ENCODE data around the gene YIF1A. TPM values are rescaled to one million over a fixed set of nuclear protein-coding genes. Genes with fewer than 3 reads are reported as not detected.

YIF1A gene
- total RNA-seq, result 172 and 188 TPM in 2 replicates

GRCh38 chr11:66288671-66289547 is at the start of gene YIF1A:
Gene YIF1A (minus strand): TSS chr11:66289143. CDS start chr11:66288985, 158 bp downstream.

GRCh38 chr11:66336234-66337102 is 47.5 kb upstream of the YIF1A start, which contains the start of gene RIN1:
Gene RIN1 (minus strand): TSS chr11:66336434. CDS start chr11:66336402, 32 bp downstream.

DNA sequence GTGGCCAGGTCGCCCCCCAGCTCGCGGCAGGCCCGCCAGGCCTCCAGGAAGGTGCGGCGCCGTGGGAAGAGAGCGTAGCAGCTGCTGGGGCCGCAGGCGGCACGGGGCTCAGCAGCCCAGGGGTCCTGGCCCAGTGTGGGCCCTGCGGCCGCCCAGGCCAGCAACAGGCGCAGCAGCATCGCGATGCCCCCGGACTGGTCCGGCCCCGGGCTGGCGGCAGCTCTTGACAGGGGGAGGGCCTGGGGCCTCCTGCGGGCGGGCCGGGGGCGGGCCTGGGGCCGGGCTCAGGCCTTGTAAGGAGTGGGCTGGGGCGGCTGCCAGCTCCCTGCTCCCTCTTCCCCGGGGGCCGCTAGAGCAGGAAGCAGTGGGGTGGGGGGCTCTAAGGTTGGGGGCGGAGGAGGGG is 27.9 kb upstream of the YIF1A start, which contains the start of gene CD248:
CD248 (minus strand) TSS at position 196 of the 403 bp plus-strand sequence; CDS start at position 179, 17 bp downstream.

GRCh38 chr11:66291706-66292542 is 3.0 kb upstream of the YIF1A start, which contains the start of gene TMEM151A:
Gene TMEM151A (plus strand): TSS chr11:66291894. CDS start chr11:66292014, 120 bp downstream.

DNA sequence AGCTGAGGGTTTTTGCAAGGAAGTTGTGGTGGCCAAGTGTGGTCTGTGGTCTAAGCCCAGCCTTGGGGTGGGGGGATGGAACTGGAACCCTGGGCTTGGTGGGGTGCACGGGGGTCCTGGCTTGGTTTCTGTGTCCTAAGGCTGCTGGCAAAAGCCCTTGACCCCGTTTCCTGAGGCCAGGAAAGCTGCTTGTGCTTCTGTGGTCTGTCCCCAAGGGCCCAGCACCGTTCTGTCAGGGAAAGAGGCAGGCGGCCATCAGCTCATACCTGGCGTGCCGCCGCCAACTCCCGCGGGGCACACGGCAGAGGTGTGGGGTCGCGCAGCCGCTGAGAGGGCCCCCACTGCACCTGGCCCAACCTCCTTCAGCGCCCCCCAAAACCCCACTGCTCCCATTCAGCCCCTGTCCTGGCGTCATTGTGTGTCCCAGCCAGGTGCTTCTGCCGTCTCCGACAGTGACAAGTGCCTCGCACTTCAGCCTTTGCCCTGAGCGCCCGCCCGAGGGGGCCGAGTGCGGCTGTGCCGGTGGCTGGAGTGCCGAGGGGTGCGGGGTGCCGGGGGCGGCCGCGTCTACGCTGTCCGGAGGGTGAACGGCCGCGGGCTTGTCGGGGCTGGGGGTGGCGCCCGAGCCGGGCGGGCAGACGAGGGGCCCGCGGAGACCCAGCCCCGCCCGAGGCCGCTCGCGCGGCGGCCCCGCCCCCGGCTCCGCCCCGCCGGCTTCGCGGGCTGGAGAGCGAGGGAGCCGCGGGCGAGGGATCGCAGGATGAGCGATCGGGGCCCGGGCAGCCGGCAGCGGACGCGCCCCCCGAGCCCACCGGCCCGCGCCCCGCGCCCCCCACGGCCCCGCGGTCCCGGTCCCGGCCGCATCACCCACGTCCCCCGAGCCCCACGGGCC is 11.2 kb downstream of the YIF1A start, which contains the start of gene CNIH2:
CNIH2 (plus strand) TSS at position 705 of the 892 bp plus-strand sequence. CDS start 282 bp downstream, outside the sequence.

DNA sequence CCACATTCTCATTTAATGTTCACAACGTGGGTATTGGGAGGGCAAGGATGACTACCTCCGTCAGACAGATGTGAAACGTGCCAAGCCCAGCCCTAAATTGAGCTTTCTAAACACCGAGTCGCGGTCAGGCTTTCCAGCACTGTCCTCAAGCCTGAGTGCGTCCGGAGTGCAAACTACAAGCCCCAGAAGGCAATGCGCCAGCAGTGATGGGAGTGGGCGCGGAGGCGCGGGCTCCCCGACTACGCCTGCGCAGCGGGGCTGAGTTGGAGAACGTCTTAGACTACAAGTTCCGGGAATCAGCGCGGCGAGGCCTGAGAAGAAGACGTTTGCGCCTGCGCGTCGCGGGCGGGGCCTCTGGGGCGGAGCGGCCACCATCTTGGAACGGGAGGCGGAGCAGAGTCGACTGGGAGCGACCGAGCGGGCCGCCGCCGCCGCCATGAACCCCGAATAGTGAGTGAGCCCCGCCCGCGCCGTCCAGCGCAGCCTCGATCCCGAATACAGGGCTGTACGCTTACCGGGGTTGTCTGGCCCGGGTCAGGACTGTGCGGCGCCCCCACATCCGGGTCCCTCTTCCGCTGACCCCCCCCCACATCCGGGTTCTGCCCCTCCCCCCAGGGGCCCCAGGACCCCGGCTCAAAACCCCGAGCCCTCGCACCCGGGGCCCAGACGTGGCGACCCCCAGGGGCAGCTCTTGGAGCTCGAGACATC is 20.5 kb downstream of the YIF1A start, which contains the start of gene RAB1B:
RAB1B (plus strand) TSS at position 396 of the 708 bp plus-strand sequence; CDS start at position 437, 41 bp downstream.

Other genes with a start within 250 kb of the YIF1A start
- 2.1 and 45.1 TPM in 2 replicates for gene GAL3ST3, start 240.0 kb downstream of the YIF1A start, total RNA-seq
- gene SF3B2, start 236.8 kb downstream of the YIF1A start, total RNA-seq, result 160 and 223 TPM in 2 replicates
- gene PACS1, start 218.9 kb downstream of the YIF1A start, total RNA-seq, result 50.5 and 67.8 TPM in 2 replicates
- gene KLC2, start 31.4 kb downstream of the YIF1A start, total RNA-seq, result 25.6 and 28.0 TPM in 2 replicates
- gene RAB1B, start 20.5 kb downstream of the YIF1A start, total RNA-seq, result 153 and 177 TPM in 2 replicates
- gene CNIH2, start 11.0 kb downstream of the YIF1A start, total RNA-seq, result 0.63 and 2.0 TPM in 2 replicates
- gene TMEM151A, start 2.8 kb upstream of the YIF1A start, total RNA-seq, result 0.16 and 17.6 TPM in 2 replicates
- gene CD248, start 27.9 kb upstream of the YIF1A start, total RNA-seq, result 1.8 and 5.1 TPM in 2 replicates
- gene RIN1, start 47.3 kb upstream of the YIF1A start, total RNA-seq, result 21.3 and 23.7 TPM in 2 replicates
- 41.2 and 63.6 TPM in 2 replicates for gene BRMS1, start 56.0 kb upstream of the YIF1A start, total RNA-seq
- 31.3 and 44.7 TPM in 2 replicates for gene B4GAT1, start 58.5 kb upstream of the YIF1A start, total RNA-seq
- 3.3 and 5.2 TPM in 2 replicates for gene SLC29A2, start 82.6 kb upstream of the YIF1A start, total RNA-seq
- 0.13 TPM in 1 of 2 replicates, not detected in the other for gene NPAS4, start 131.9 kb upstream of the YIF1A start, total RNA-seq
- 46.9 and 71.0 TPM in 2 replicates for gene MRPL11, start 149.7 kb upstream of the YIF1A start, total RNA-seq
- 4.6 and 9.9 TPM in 2 replicates for gene PELI3, start 177.8 kb upstream of the YIF1A start, total RNA-seq
- 75.4 and 101 TPM in 2 replicates for gene DPP3, start 191.3 kb upstream of the YIF1A start, total RNA-seq
- 24.9 and 52.4 TPM in 2 replicates for gene BBS1, start 221.5 kb upstream of the YIF1A start, total RNA-seq